ENCODE results near the gene CLEC2D. TPM values are rescaled to one million over a fixed set of nuclear protein-coding genes. Genes with fewer than 3 reads are reported as not detected.

CLEC2D gene
- total RNA-seq, 1 donor from 2014 or later, result 20.7 TPM

DNA sequence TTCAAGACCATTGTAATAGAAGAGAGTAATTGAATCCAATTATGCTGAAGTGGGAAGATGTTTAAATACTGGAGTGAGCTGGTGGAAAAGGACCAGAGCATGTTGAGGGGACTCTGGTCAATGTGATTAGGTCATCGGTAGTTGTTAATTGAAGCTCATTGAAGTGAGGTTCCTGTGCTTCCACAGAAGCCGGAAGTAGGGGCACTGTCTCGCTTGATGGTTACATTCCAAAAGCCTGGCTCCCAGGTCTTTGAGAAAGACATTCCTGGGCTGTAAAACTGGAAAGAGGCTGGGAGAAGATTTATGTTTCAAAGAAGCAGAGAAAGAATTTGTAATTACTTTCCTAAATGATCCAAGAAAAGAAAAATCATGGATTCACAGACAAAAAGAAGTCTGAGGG lies 75.7 kb downstream of the CLEC2D start:
- H3K27ac Mint-ChIP-seq, result peak overlapping the region; percentile 57
- DNase-seq (ENCODE audit: low spot score in 2 of 2, unreplicated experiment in 2 of 2), result no peak
- TF ChIP-seq, protein P1, sequence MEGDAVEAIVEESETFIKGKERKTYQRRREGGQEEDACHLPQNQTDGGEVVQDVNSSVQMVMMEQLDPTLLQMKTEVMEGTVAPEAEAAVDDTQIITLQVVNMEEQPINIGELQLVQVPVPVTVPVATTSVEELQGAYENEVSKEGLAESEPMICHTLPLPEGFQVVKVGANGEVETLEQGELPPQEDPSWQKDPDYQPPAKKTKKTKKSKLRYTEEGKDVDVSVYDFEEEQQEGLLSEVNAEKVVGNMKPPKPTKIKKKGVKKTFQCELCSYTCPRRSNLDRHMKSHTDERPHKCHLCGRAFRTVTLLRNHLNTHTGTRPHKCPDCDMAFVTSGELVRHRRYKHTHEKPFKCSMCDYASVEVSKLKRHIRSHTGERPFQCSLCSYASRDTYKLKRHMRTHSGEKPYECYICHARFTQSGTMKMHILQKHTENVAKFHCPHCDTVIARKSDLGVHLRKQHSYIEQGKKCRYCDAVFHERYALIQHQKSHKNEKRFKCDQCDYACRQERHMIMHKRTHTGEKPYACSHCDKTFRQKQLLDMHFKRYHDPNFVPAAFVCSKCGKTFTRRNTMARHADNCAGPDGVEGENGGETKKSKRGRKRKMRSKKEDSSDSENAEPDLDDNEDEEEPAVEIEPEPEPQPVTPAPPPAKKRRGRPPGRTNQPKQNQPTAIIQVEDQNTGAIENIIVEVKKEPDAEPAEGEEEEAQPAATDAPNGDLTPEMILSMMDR (IDR thresholded peaks at IDR 0.05; ENCODE audit: unreplicated experiment), result no peak
- no peaks in the 10 kb centered on the region for H3K9me3 Mint-ChIP-seq
- no peaks in the 10 kb centered on the region for H3K36me3 Mint-ChIP-seq
- peaks cover 17% of the 10 kb centered on the region for H3K4me1 Mint-ChIP-seq
- H3K4me3 Mint-ChIP-seq, result no peak overlapping the region
- H3K27me3 Mint-ChIP-seq (ENCODE audit: low read depth), result no peaks in the 10 kb centered on the region

Other genes starting within 250 kb of the CLEC2D start
- not detected in 3 replicates for gene KLRB1, start 61.8 kb upstream of the CLEC2D start, total RNA-seq
- gene CLECL1, start 63.4 kb downstream of the CLEC2D start, total RNA-seq, result not detected in 3 replicates
- gene CD69, start 91.2 kb downstream of the CLEC2D start, total RNA-seq, result 0.40 to 0.78 TPM (median 0.43 TPM) in 3 replicates
- not detected in 3 replicates for gene KLRF1, start 157.8 kb downstream of the CLEC2D start, total RNA-seq
- gene CLEC2B, start 199.6 kb downstream of the CLEC2D start, total RNA-seq, result not detected in 3 replicates
- gene KLRF2, start 211.8 kb downstream of the CLEC2D start, total RNA-seq, result not detected in 3 replicates

Data from mesothelial cell of epicardium (in vitro differentiated cells).